GM18519 (cell line): Measurements from ENCODE around the gene PIP.
"Not testable (repeated sequence)": the region's sequence is repeated elsewhere in the genome, so short reads cannot be mapped to it uniquely, and the experiment has no call there.

Experiments
- ATAC-seq: cut with Tn5 transposase; IDR thresholded peaks from one replicate; pipeline ENCODE4 v1.9.1; 2021; ENCODE audit warnings: mild to moderate bottlenecking, moderate library complexity; ENCODE audit not compliant: unreplicated experiment, low FRiP score

Gene PIP

DNA sequence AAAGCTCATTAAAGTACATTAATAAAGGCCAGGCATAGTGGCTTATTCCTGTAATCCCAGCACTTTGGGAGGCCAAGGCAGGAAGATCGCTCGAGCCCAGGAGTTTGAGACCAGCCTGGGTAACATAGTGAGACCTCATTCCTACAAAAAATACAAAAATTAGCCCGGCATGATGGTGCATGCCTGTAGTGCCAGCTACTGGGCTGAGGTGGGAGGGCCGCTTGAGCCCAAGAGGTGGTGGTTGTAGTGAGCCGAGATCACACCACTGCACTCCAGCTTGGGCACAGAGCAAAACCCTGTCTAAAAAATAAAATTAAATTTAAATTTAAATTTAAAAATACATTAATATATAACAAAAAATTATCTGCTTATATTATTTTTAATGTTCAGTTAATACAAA lies 44.3 kb downstream of the PIP start:
- ATAC-seq, result no peak

DNA sequence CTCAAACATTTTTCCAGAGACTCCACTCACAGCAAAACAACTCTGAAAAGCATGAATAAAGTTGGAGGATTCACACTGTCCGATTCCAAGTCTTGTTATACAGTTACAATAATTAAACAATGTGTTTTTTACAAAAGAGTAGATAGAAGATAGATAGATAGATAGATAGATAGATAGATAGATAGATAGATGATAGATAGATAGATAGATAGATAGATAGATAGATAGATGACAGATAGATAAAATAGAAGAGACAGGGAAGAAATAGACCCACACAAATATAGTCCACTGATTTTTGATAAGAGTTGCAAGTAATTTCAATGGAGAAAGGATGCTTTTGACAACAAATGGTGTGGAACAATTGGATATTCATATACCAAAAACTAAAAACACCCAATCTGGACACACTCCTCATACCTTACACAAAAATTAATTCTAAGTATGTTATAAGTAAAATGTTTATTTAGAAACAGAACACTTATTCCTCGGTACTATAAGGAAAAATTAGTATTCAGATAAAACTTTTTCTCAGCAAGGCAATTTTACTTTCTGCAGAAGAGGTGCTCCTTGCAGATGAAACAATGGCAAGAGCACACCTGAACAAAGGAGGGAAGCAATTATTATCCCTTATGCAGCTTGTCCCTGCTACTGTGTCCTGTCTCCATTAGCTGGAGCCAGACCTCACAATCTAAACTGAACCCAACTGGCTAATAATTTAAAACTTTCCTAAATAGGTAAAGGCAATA lies 45.7 kb downstream of the PIP start:
- ATAC-seq, result no peak

DNA sequence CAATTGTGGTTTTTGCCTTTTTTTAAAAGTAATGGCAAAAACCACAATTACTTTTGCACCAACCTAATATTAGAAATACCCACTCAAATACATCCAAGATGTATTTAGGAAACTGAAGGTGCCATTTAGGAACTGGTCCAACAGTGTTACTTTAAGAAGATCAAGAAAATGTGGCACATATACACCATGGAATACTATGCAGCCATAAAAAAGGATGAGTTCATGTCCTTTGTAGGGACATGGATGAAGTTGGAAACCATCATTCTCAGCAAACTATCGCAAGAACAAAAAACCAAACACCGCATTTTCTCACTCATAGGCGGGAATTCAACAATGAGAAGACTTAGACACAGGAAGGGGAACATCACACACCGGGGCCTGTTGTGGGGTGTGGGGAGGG lies 48.9 kb downstream of the PIP start:
- ATAC-seq, result not testable (repeated sequence)

DNA sequence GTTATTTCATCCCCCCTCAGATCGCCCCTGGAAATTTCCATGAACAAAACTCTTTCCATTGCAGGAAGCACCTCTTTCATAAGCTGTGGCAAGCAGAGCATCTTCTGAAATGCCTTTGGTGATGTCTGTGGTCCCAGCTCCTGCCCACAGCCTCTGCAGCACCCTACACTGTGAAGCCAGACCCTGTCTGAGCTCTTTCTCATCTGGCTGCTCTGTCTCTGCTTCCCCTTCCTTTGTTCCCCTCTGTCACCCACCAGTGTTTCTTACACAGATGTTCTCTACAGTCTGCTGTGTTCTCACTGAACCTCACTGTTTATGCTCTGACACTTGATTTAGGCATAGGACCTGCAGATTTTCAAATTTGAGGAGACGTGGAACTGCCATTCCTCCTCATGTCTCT lies 49.5 kb downstream of the PIP start:
- no peak for ATAC-seq

DNA sequence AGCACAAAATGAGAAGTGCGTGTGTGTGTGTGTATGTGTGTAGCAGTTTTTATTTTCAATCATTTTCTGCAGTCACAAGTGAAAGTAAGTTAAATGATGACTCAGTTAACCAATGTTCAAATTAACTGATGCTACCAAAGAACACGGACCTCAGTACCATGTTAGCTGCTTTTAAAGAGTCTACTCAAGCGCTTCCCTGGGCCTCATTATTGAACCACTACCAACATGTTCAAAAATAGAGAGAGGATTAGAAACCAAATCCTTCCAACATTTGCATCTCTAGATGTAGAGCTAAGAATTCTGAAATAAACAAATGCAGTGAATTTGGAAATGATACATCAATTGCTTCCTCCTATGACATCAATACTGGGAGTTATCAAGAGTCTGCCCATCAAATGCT lies 51.1 kb downstream of the PIP start, which contains the start of gene TAS2R39:
Gene TAS2R39 (plus strand): TSS at position 396 of the 400 bp plus-strand sequence. CDS start 0 bp downstream, at position 396.
- ATAC-seq, result no peak

DNA sequence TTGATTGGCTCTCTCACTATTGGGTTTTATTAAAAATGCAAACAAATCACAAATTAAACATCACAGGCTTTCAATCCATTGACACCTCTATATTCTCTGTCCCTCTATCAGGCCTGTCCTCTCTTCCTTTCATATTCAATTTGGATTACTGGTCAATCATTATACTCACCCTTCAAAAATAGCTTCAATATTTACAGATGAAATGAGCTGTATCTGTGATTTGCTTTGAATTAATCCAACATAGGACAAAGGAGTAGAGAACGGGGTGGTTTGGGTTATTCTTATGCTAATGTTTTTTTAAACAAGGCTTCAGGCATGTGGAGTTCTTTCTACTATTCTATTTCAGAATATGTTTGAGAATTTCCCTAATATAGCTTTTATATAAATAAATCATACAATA lies 53.7 kb downstream of the PIP start:
- no peak for ATAC-seq

DNA sequence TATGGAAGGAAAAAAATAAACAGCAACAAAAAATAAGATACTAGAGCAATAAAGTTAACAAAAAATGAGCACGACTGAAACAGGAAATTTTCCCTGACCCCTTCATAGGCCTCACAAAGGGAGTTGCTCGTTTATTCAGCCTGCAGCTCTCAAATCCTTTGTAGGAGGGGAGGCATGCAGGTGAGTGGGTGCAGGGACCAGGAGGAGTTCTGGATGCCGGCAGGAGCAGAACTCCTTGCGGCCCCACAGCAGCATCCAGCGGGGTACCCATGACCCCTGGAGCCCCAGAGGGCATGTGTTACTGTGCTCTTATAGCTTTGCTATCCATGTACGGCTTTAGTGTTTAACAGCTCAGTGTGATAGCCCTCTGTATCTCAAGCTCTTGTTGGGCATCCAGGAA lies 57.1 kb downstream of the PIP start:
- no peak for ATAC-seq
